Stimulated activated CD8-positive, alpha-beta memory T cell treated with anti-CD3 and anti-CD28 coated beads, Interleukin-4, amount 100 ng/mL, for 1 hour (primary cell): ENCODE measurements around the gene SPATA12.

Experiments
- DNase-seq, 2 donors: peaks; one replicate each; pipeline ENCODE4 v3.0.0-alpha.2; 2020; ENCODE audit warnings: low read depth in 2 of 2, low spot score in 1 of 2

The SPATA12 gene

GRCh38 chr3:57060089-57060821, at the start of gene SPATA12:
SPATA12 (plus strand) TSS chr3:57060664; CDS start chr3:57073695, 13,031 bp downstream.
- no peak for DNase-seq

- no peak for DNase-seq
These were observed 49.4 kb upstream of the SPATA12 start for GRCh38 chr3:57011022-57011421.

GRCh38 chr3:57012847-57013246, 47.6 kb upstream of the SPATA12 start:
- no peak for DNase-seq

- DNase-seq: no peak
These were observed 45.1 kb upstream of the SPATA12 start for GRCh38 chr3:57015350-57015729.

- DNase-seq: no peak
These were observed 44.6 kb upstream of the SPATA12 start for GRCh38 chr3:57015912-57016311.

- no peak for DNase-seq
These were observed 43.0 kb upstream of the SPATA12 start for GRCh38 chr3:57017459-57017845.

GRCh38 chr3:57018246-57018645, 42.2 kb upstream of the SPATA12 start:
- no peak for DNase-seq

GRCh38 chr3:57019057-57019456, 41.4 kb upstream of the SPATA12 start:
- no peak for DNase-seq

- no peak for DNase-seq
These were observed 35.2 kb upstream of the SPATA12 start for GRCh38 chr3:57025237-57025636.

- no peak for DNase-seq
These were observed 33.5 kb upstream of the SPATA12 start for GRCh38 chr3:57026944-57027343.

- no peak for DNase-seq
These were observed 31.1 kb upstream of the SPATA12 start for GRCh38 chr3:57029383-57029782.

GRCh38 chr3:57029924-57030323, 30.5 kb upstream of the SPATA12 start:
- no peak for DNase-seq

GRCh38 chr3:57030721-57031120, 29.7 kb upstream of the SPATA12 start:
- no peak for DNase-seq

- no peak for DNase-seq
These were observed 28.6 kb upstream of the SPATA12 start for GRCh38 chr3:57031631-57032541.

- no peak for DNase-seq
These were observed 23.5 kb upstream of the SPATA12 start for GRCh38 chr3:57036952-57037351.

- DNase-seq: no peak
These were observed 21.8 kb upstream of the SPATA12 start for GRCh38 chr3:57038466-57039164.

GRCh38 chr3:57041674-57042073, 18.8 kb upstream of the SPATA12 start:
- no peak for DNase-seq

GRCh38 chr3:57043518-57043917, 16.9 kb upstream of the SPATA12 start:
- no peak for DNase-seq

GRCh38 chr3:57046101-57046765, 14.2 kb upstream of the SPATA12 start:
- no peak for DNase-seq

GRCh38 chr3:57048052-57048671, 12.3 kb upstream of the SPATA12 start:
- DNase-seq: no peak

- DNase-seq: no peak
These were observed 11.7 kb upstream of the SPATA12 start for GRCh38 chr3:57048728-57049127.
